Peyer's patch (tissue), 4 donors: ENCODE data around the gene TNFRSF11A.

Experiments
- POLR2A ChIP-seq, 2 donors: fragments of 450-650 bp; IDR thresholded peaks; one replicate each; pipeline ENCODE4 v1.5.1; 2017; ENCODE audit warnings: antibody characterized with exemption in 2 of 2, mild to moderate bottlenecking in 2 of 2, moderate library complexity in 2 of 2
- TF ChIP-seq, protein P1 (sequence below), 6 experiments: fragments of 450-650 bp in 4 of 6; fragments of 200-600 bp in 2 of 6; sonication (generic) in 1 of 6; IDR thresholded peaks; one replicate each; pipeline ENCODE4 v1.5.1; 2017 to 2019; ENCODE audit warnings: antibody characterized with exemption in 6 of 6, mild to moderate bottlenecking in 3 of 6, moderate library complexity in 1 of 6

DNA sequence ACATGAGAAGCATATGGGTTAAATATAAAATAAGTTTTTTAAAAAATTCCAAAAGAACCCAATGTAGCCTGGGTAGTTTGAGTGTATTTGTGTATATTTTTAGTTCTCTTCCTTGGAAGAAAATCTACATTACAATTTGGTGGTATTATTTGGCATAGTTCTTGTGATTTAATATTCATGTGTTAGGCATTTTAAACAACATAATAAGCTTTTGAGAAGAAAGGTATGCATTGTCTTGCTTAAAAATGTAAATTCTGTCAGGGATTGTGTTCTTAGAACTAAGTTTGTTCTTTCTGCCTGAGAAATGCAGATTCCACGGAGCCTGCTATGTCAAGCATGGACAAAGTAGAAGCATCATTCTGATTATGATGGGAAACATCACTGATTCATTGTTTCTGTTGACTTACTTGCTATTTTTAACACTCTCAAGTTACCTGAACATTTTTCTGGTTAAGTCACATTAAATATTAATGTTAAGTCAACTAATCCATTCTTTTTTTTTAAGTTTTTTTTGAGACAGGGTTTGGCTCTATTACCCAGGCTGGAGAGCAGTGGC is 49.4 kb downstream of the TNFRSF11A start:
- TF ChIP-seq, protein P1, sequence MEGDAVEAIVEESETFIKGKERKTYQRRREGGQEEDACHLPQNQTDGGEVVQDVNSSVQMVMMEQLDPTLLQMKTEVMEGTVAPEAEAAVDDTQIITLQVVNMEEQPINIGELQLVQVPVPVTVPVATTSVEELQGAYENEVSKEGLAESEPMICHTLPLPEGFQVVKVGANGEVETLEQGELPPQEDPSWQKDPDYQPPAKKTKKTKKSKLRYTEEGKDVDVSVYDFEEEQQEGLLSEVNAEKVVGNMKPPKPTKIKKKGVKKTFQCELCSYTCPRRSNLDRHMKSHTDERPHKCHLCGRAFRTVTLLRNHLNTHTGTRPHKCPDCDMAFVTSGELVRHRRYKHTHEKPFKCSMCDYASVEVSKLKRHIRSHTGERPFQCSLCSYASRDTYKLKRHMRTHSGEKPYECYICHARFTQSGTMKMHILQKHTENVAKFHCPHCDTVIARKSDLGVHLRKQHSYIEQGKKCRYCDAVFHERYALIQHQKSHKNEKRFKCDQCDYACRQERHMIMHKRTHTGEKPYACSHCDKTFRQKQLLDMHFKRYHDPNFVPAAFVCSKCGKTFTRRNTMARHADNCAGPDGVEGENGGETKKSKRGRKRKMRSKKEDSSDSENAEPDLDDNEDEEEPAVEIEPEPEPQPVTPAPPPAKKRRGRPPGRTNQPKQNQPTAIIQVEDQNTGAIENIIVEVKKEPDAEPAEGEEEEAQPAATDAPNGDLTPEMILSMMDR (IDR thresholded peaks at IDR 0.05) = no peak
- TF ChIP-seq POLR2A (IDR thresholded peaks at IDR 0.05) = no peak
